NCI-H1092 treated with DMSO at 0.1 percent for 48 hours (cell line): ENCODE results near the gene SLC9A9.

Experiments used
- DNase-seq: peaks from one replicate; lab custom pipeline; 2025; lab: John Stamatoyannopoulos, UW

The SLC9A9 gene

GRCh38 chr3:143648218-143648617 lies 200.1 kb downstream of the SLC9A9 start:
- DNase-seq, result no peak

DNA sequence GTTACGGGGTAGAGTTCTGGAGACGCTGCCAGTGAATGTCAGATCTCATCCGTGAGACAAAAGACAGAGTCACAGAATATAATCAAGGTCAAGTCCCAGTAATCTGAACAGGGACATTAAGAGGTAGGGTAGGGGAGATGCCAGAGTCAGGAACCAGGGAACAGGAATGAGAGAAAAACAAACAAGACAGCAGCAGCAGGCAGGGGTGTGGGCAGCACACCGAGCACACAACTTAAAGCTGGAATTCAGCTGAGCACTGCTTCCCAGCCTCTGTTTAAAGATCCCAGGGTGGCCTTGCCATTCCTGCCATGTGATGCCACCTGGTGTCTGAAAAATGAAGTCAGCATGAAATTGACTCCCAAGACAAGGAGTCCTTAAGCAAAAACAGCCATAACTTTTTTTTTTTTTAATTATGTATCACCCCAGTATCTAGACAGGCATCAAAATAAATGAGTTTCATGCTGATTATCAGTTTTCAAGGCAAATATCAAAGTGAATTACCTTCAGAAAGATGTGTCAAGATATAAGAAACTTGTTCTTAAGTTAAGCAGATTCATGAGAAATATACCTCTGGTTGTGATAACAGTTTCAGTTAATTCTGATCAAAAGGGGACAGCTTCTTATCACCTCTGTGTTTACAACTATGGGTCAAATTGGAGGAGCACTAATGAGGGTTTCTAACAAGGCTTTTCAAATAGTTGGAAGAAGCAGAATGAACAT lies 203.7 kb downstream of the SLC9A9 start:
- DNase-seq, result peak; percentile 25

- no peak for DNase-seq
Measured at GRCh38 chr3:143643905-143644304, 204.4 kb downstream of the SLC9A9 start.

DNA sequence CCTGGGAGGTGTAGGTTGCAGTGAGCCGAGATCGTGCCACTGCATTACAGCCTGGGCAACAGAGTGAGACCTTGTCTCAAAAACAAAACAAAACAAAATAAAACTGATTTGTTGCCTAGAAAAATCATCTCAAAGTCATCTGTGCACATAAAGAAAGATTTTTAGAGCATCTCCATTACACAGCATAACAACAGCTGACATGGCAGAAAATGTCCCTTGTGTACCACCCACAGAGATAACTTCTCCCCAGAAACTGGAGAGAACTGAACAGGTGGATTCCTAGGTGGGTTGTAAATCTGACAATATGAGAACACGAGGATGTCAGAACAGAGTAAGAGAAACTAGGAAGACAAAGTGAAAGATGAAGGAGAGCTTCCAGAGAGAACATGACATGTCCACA lies 207.5 kb downstream of the SLC9A9 start:
- DNase-seq, result no peak

- DNase-seq, result no peak
Measured at GRCh38 chr3:143637133-143637532, 211.1 kb downstream of the SLC9A9 start.

- DNase-seq, result no peak
Measured at GRCh38 chr3:143634991-143635390, 213.3 kb downstream of the SLC9A9 start.

DNA sequence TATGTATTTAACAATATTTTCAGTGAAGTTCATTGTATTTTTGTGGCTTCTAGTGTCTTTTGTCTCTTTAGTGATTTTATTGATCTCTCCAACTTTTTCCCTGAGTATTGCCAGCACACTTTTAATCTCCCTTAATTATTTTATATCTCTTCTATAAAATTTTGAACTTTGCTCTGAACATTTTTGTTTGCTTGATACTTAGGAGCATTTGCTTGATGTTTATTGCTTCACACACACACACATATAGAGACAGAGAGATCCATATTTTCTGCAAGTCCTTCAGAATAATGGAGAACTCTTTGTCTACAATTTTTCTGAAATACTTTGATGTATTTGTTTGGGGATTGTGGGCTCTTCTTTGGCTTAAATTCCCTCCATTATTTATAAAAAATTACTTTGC lies 213.8 kb downstream of the SLC9A9 start:
- no peak for DNase-seq

DNA sequence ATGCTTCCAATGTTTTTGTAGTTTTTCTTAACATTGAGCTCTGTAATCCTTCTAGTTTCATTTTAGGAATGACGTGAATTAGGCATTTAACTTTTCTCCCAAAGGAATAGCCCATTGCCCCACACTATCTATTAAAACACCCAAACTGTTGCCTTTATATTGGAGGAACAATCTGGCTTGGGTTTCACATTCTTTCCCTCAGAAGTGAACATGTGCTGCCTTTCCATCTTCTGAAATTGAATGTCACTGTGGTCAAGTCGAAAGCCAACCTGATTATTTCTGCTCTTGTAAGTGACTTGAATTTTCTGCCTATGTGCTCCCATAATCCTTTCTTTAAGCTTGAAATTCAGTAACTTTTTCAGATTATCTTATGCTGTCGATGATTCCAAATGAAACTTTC lies 214.5 kb downstream of the SLC9A9 start:
- DNase-seq, result no peak

GRCh38 chr3:143629726-143630125 lies 218.5 kb downstream of the SLC9A9 start:
- DNase-seq, result no peak

DNA sequence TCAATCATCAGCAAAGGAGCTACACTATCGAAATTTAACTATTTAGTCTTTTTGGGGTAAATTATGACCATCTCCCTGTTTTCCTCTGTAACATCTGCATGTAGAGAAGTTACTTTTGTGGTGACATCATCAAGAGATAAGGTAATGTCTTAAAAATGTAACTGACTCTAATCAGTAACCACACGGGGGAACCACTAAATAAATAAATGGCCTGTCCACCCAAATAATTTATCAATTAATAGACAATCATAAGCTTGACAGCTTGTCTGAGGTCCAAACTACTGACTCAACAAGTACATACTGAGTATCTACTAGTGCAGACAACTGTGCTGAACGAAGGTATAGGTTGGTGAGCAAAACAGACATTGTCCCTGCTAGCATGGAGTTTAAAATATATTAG lies 219.3 kb downstream of the SLC9A9 start:
- no peak for DNase-seq

- DNase-seq, result no peak
Measured at GRCh38 chr3:143627336-143627735, 220.9 kb downstream of the SLC9A9 start.

DNA sequence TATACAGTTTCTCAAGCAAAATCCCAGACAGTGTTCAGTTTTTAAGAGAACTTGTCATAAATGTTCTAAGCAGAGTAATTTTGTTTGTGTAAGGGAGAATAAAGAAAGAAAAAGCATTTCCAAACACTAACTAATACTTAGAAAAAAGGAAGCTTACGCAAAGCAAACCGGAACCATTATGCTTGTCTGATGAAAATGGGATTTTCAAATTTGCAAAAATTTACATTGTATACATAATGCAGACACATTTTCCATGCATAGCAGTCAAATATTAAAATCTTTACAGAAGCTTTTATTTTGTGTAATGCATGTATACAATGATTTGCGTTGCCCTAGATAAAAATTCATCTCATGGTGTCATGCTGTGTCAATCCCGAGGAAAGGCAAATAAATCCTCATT lies 229.0 kb downstream of the SLC9A9 start:
- no peak for DNase-seq

DNA sequence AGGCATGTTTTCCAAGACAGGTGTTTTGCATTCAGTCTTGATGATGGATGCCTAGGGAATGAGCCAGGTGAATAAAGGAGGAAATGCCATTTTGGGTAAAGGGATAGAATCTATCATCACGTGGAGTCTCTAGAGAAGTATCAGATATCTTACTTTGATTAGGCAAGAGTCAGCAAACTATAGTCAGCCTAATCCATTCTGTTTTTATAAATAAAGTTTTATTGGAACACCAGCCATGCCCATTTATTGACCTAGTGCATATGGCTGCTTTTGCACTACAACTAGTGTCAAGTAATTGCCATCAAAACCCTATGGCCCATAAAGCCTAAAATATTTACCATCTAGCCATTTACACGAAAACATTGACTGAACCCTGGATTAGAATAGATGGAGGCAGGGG lies 231.2 kb downstream of the SLC9A9 start:
- DNase-seq, result no peak

DNA sequence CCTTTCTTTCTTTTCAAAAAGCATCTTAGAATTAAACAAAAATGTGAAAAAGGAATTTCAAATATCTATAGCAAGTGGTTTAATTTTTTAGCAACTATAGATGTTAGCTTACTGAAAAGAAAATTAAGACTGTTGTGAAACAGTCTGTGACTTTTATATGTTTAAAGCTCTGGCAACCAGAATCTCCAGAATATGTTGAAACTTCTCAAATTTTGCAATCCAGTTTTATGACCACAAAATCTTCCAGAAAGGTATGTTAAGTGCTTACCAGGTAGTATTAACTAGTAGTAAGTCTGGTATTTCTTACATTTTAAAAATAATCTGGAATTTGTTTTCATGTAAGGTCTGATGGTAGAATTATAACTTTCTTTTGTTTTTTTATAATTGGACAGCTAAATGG lies 235.0 kb downstream of the SLC9A9 start:
- no peak for DNase-seq

DNA sequence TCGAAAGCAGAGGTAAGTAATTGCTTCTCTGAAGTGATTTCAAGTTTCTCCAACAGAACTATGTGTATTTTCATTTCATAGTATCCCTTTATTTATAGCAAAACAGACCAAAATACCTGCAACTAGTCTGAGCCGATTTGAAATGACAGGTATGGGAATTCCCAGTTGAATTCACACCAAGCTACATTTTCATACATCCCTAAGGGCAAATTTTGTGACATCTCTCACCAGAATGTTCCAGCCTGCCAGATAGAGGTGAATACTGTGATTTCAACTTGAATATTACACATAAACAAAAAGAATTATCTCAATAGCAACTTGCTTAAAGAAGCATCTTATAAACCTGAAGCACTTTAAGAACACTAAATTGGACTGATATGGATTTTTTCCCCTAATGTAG lies 235.7 kb downstream of the SLC9A9 start:
- no peak for DNase-seq

- DNase-seq, result no peak
Measured at GRCh38 chr3:143608966-143609365, 239.3 kb downstream of the SLC9A9 start.

- DNase-seq, result no peak
Measured at GRCh38 chr3:143605233-143605950, 242.9 kb downstream of the SLC9A9 start.

- no peak for DNase-seq
Measured at GRCh38 chr3:143604402-143605185, 243.7 kb downstream of the SLC9A9 start.

DNA sequence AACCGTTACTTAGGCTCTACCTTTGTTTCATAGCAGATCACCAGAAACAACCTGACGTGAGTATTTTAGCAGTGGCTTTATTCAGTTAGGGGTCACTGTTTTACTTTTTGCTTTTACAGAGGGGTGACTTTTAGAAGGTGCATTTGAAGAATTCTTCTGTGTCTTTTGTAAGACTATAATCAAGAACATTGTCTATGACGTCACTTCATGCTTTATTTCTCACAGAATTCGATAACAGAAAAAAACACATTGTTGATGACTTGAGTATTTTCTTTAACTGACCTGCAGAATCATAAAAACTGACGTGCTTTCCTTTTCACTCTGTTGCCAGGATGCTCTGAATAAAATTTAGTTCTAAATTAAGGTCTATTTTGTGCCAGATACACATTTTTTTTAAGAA lies 244.5 kb downstream of the SLC9A9 start:
- no peak for DNase-seq

DNA sequence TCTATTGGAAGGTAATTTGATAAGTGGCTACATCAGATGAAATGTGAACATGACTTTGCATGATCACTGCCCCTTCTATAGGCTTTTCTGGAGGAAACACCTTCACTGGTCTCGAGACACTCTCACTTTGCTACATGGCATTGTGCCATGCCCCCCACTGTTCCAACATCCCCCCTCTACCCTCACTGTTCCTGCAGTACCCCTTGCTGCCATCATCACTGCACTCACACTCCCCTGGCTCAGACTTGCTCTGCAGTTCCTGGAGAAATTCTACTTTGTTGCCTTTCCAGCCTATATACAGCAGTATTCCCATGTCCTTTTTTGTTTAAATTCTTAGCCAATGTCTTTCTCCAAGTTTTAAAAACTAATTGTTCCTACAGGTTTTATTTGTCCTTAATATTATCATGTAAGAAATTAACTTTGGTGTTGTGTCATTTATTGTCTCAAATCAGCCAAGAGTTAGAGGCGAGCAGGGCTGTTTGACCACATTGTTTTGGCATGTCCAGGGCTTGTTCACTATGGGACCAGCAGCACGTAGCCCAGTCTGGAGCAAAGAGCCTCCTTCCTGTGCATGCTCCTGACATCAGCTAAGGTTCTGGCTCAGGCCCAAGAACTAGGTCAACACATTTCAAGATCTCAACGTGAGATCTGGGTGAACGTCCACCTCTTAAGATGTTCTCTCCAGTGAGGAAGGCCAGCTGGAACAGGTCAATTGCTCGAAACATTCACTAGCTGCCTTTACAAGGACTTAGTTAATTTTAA lies 246.4 kb downstream of the SLC9A9 start:
- no peak for DNase-seq

GRCh38 chr3:143600756-143601718 lies 247.2 kb downstream of the SLC9A9 start:
- DNase-seq, result no peak
